Activated B cell treated with CpG ODN at 0.5 μM for 24 hours (primary cell): Measurements from ENCODE around the gene PIK3R6. TPM values are rescaled to one million over a fixed set of nuclear protein-coding genes. Genes with fewer than 3 reads are reported as not detected.
"Not testable (repeated sequence)": the region's sequence is repeated elsewhere in the genome, so short reads cannot be mapped to it uniquely, and the experiment has no call there.

Experiments
- ATAC-seq: fragments of 200-7000 bp; cut with Tn5 transposase; one replicate; pipeline ENCODE4 v1.10.0; 2021; ENCODE audit warnings: low read depth, mild to moderate bottlenecking, moderate library complexity
- CTCF ChIA-PET: fragments of 350-600 bp; sonication (Branson Sonifier 250); formaldehyde crosslinking; loops from one replicate; lab custom pipeline; 2021; ENCODE audit warnings: antibody characterized with exemption; lab: Charles Lee
- POLR2A ChIA-PET: fragments of 350-600 bp; sonication (Branson Sonifier 250); formaldehyde crosslinking; loops from one replicate; lab custom pipeline; 2021; ENCODE audit warnings: antibody characterized with exemption; lab: Charles Lee
- DNase-seq: peaks from one replicate; pipeline ENCODE4 v3.0.0; 2022
- H3K27ac Mint-ChIP-seq: one replicate; pipeline ENCODE4 v1.8.0; 2020; ENCODE audit warnings: mixed read lengths
- H3K27me3 Mint-ChIP-seq: one replicate; pipeline ENCODE4 v1.8.0; 2021; ENCODE audit warnings: mixed read lengths
- H3K36me3 Mint-ChIP-seq: one replicate; pipeline ENCODE4 v1.8.0; 2021; ENCODE audit warnings: low read depth, mixed read lengths
- H3K4me1 Mint-ChIP-seq: one replicate; pipeline ENCODE4 v1.8.0; 2021; ENCODE audit warnings: mixed read lengths
- H3K4me3 Mint-ChIP-seq: one replicate; pipeline ENCODE4 v1.8.0; 2020; ENCODE audit warnings: mild to moderate bottlenecking, mixed read lengths
- H3K9me3 Mint-ChIP-seq: one replicate; pipeline ENCODE4 v1.8.0; 2020; ENCODE audit warnings: mixed read lengths
- CTCF ChIP-seq: fragments of 200-600 bp; IDR thresholded peaks from one replicate; pipeline ENCODE4 v1.8.0; 2022; ENCODE audit warnings: antibody characterized with exemption, mild to moderate bottlenecking
- intact Hi-C: fragments of 100-400 bp; cut with micrococcal nuclease; formaldehyde crosslinking; loops from one replicate; pipeline ENCODE4 v1.15.1; 2024
- total RNA-seq: library from RNA; stranded (reverse); gene quantifications from 2 replicates; pipeline ENCODE4 v1.2.3, GENCODE V29; 2022

The PIK3R6 gene
- total RNA-seq, 1 donor from 2014 or later = 0.91 TPM

GRCh38 chr17:8887834-8888703 lies 20.6 kb upstream of the PIK3R6 start:
- DNase-seq = no peak
- no peak for TF ChIP-seq CTCF
- intact Hi-C loops = no loop called here
- no peak overlapping the region for H3K27ac Mint-ChIP-seq
- ChIA-PET POLR2A (interaction anchor here (0.6 kb wide), 1 partner anchor 30 kb away, joined by 5 read pairs; no protein-coding TSS in a partner anchor), CTCF (interaction anchor here (0.7 kb wide), 1 partner anchor 110 kb away, joined by 3 read pairs; no protein-coding TSS in a partner anchor)
- ATAC-seq = no peak
- peaks cover 69% of the 10 kb centered on the region for H3K36me3 Mint-ChIP-seq
- H3K27me3 Mint-ChIP-seq = no peaks in the 10 kb centered on the region
- H3K4me3 Mint-ChIP-seq = no peak overlapping the region
- H3K4me1 Mint-ChIP-seq = peaks cover 9% of the 10 kb centered on the region
- no peaks in the 10 kb centered on the region for H3K9me3 Mint-ChIP-seq

GRCh38 chr17:8887301-8887700 lies 19.8 kb upstream of the PIK3R6 start:
- intact Hi-C loops = no loop called here
- TF ChIP-seq CTCF = no peak
- CTCF ChIA-PET = no interaction called here
- POLR2A ChIA-PET = no interaction called here
- Mint-ChIP-seq H3K9me3 (no peaks in the 10 kb centered on the region), H3K36me3 (peaks cover 69% of the 10 kb centered on the region), H3K27me3 (no peaks in the 10 kb centered on the region), H3K4me3 (no peak overlapping the region), H3K4me1 (peaks cover 6% of the 10 kb centered on the region), H3K27ac (no peak overlapping the region)
- DNase-seq = no peak
- ATAC-seq = no peak

GRCh38 chr17:8885967-8886684 lies 18.7 kb upstream of the PIK3R6 start:
- Mint-ChIP-seq H3K4me3 (no peak overlapping the region), H3K27me3 (no peaks in the 10 kb centered on the region), H3K9me3 (no peaks in the 10 kb centered on the region), H3K4me1 (no peaks in the 10 kb centered on the region), H3K27ac (no peak overlapping the region), H3K36me3 (peaks cover 73% of the 10 kb centered on the region)
- ATAC-seq (no peak), DNase-seq (no peak)
- CTCF ChIA-PET = no interaction called here
- POLR2A ChIA-PET = no interaction called here
- TF ChIP-seq CTCF = no peak
- intact Hi-C loops = no loop called here

- DNase-seq, POLR2A ChIA-PET, intact Hi-C loops, H3K27ac Mint-ChIP-seq, H3K27me3 Mint-ChIP-seq, CTCF ChIA-PET, H3K4me3 Mint-ChIP-seq, H3K9me3 Mint-ChIP-seq, H3K4me1 Mint-ChIP-seq: not testable (repeated sequence)
- peaks cover 77% of the 10 kb centered on the region for H3K36me3 Mint-ChIP-seq
- ATAC-seq = peak; percentile 73
These were observed 17.9 kb upstream of the PIK3R6 start for GRCh38 chr17:8885163-8885966.

GRCh38 chr17:8884336-8884990 lies 17.0 kb upstream of the PIK3R6 start:
- intact Hi-C loops = no loop called here
- H3K4me1 Mint-ChIP-seq = no peaks in the 10 kb centered on the region
- DNase-seq (no peak), ATAC-seq (no peak)
- no peak for TF ChIP-seq CTCF
- no peaks in the 10 kb centered on the region for H3K27me3 Mint-ChIP-seq
- H3K27ac Mint-ChIP-seq = no peak overlapping the region
- H3K4me3 Mint-ChIP-seq = no peak overlapping the region
- ChIA-PET POLR2A (no interaction called here), CTCF (no interaction called here)
- H3K9me3 Mint-ChIP-seq = no peaks in the 10 kb centered on the region
- H3K36me3 Mint-ChIP-seq = peaks cover 77% of the 10 kb centered on the region
